Parathyroid adenoma (tissue), 2 donors: Measurements from ENCODE around the gene UNC13C.

ENCODE experiments used
- H2AFZ ChIP-seq: fragments of 300-600 bp; sonication (generic); one replicate; pipeline ENCODE4 v1.7.0; 2017; ENCODE audit warnings: antibody characterized with exemption, mild to moderate bottlenecking
- H3K27ac ChIP-seq: fragments of 300-600 bp; sonication (generic); one replicate; pipeline ENCODE4 v1.7.0; 2017
- H3K27me3 ChIP-seq: fragments of 300-600 bp; sonication (generic); one replicate; pipeline ENCODE4 v1.7.0; 2017; ENCODE audit warnings: low read length; ENCODE audit not compliant: control insufficient read depth, insufficient read depth
- H3K36me3 ChIP-seq: fragments of 300-600 bp; sonication (generic); one replicate; pipeline ENCODE4 v1.7.0; 2017; ENCODE audit warnings: low read length; ENCODE audit not compliant: control insufficient read depth, insufficient read depth
- H3K4me1 ChIP-seq: fragments of 300-600 bp; sonication (generic); one replicate; pipeline ENCODE4 v1.7.0; 2017; ENCODE audit warnings: control low read depth
- H3K4me2 ChIP-seq: fragments of 300-600 bp; sonication (generic); one replicate; pipeline ENCODE4 v1.7.0; 2017; ENCODE audit warnings: low read length
- H3K4me3 ChIP-seq: fragments of 300-600 bp; sonication (generic); one replicate; pipeline ENCODE4 v1.7.0; 2017; ENCODE audit warnings: low read depth, low read length
- H3K79me2 ChIP-seq: fragments of 300-600 bp; sonication (generic); one replicate; pipeline ENCODE4 v1.7.0; 2017; ENCODE audit warnings: control low read depth
- H3K9ac ChIP-seq: fragments of 300-600 bp; sonication (generic); one replicate; pipeline ENCODE4 v1.7.0; 2017; ENCODE audit warnings: mild to moderate bottlenecking
- H3K9me3 ChIP-seq: fragments of 300-600 bp; sonication (generic); one replicate; pipeline ENCODE4 v1.7.0; 2017; ENCODE audit warnings: low read length; ENCODE audit not compliant: control insufficient read depth
- TF ChIP-seq, protein P1 (sequence below): fragments of 300-600 bp; sonication (generic); IDR thresholded peaks from one replicate; pipeline ENCODE4 v1.7.0; 2017; ENCODE audit warnings: antibody characterized with exemption, mild to moderate bottlenecking
- donor health status: primary hyperparathyroidism.

UNC13C gene

DNA sequence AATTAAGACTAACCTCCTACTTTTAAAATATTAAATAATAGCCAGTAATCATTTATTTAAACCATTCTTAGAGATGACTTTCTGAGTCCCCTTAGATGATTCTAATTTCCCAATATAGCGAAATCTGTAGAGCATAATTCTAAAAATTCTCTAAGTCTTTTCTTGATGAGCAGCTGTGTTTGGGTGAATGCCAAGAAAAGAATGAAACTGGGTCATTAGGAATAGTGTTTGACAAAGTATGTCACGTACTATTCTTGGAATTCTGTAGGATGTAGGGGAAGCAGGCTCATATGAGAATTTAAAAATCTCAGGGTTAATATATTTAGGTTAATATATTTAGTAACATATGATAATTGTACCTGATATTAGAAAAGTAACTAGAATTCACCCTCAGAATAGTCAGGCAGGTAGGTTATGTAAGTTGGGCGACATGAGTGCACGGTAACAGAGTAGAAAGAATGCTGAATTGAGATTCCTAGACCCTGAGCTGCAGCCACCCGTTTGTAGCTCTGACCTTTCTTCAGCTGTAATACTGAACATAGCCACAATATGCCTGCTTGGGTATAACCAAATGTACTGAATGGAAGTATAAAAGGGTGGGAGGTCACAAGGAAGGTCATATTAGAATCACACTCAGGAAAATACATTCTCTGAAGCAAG lies 524.3 kb downstream of the UNC13C start:
- Histone ChIP-seq H3K4me3 (no peak overlapping the region), H3K27ac (no peak overlapping the region), H2AFZ (no peak overlapping the region), H3K9me3 (no peaks in the 10 kb centered on the region), H3K9ac (no peak overlapping the region), H3K4me1 (no peaks in the 10 kb centered on the region), H3K4me2 (no peak overlapping the region), H3K36me3 (no peaks in the 10 kb centered on the region), H3K27me3 (no peaks in the 10 kb centered on the region), H3K79me2 (no peaks in the 10 kb centered on the region)
- TF ChIP-seq, protein P1, sequence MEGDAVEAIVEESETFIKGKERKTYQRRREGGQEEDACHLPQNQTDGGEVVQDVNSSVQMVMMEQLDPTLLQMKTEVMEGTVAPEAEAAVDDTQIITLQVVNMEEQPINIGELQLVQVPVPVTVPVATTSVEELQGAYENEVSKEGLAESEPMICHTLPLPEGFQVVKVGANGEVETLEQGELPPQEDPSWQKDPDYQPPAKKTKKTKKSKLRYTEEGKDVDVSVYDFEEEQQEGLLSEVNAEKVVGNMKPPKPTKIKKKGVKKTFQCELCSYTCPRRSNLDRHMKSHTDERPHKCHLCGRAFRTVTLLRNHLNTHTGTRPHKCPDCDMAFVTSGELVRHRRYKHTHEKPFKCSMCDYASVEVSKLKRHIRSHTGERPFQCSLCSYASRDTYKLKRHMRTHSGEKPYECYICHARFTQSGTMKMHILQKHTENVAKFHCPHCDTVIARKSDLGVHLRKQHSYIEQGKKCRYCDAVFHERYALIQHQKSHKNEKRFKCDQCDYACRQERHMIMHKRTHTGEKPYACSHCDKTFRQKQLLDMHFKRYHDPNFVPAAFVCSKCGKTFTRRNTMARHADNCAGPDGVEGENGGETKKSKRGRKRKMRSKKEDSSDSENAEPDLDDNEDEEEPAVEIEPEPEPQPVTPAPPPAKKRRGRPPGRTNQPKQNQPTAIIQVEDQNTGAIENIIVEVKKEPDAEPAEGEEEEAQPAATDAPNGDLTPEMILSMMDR = no peak

DNA sequence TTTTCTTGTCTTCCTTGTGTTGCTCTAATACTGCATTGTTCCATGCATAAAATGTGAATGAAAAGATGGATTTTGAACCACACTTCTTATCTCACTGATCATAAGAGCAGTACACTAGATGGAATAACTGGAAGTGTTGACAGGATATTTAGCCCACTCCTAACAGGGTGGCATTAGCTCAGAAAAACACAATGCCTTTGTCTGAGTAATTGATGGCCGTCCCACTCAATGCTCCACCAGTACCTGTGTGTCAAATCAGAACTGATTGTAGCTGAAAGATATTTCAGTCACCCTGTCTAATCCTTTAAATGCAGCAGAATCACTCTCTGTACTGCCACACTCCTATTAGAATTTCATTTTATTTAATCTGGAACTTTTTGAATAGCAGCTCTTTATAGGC lies 526.5 kb downstream of the UNC13C start:
- no peaks in the 10 kb centered on the region for H3K9me3 ChIP-seq
- H3K27ac ChIP-seq = no peak overlapping the region
- no peaks in the 10 kb centered on the region for H3K79me2 ChIP-seq
- no peak overlapping the region for H3K4me3 ChIP-seq
- H3K4me1 ChIP-seq = no peaks in the 10 kb centered on the region
- TF ChIP-seq, protein P1 = no peak
- H2AFZ ChIP-seq = no peak overlapping the region
- H3K27me3 ChIP-seq = no peaks in the 10 kb centered on the region
- H3K9ac ChIP-seq = no peak overlapping the region
- H3K4me2 ChIP-seq = no peak overlapping the region
- H3K36me3 ChIP-seq = no peaks in the 10 kb centered on the region

DNA sequence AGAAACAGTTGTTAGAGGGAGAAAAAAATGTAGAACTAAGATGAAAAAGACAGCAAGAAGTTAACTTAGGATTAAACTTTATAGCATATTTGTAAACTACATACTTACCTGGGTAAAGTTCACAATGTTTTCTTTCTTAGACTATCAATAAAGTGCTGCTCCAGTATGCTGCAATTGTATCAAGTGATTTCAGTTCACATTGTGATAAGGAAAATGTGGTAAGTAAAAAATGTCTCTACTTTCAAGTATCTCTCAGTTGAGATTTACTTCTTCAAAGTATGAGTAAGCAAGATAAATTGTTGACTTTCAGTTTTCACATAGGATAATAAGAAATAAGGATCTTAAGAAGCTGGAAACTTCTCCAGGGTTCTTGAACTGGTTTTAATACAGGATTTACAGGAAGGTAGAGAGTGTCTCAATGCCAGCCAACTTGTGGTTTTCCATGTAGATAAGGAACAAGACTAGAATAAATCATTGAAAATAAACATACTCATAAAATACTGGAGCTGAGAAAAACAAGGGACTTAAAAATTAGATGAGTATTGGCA lies 528.8 kb downstream of the UNC13C start:
- H3K36me3 ChIP-seq = no peaks in the 10 kb centered on the region
- H3K9me3 ChIP-seq = no peaks in the 10 kb centered on the region
- no peaks in the 10 kb centered on the region for H3K4me1 ChIP-seq
- no peak overlapping the region for H3K9ac ChIP-seq
- no peaks in the 10 kb centered on the region for H3K79me2 ChIP-seq
- H3K4me3 ChIP-seq = no peak overlapping the region
- no peaks in the 10 kb centered on the region for H3K27me3 ChIP-seq
- H2AFZ ChIP-seq = no peak overlapping the region
- TF ChIP-seq, protein P1 = no peak
- H3K27ac ChIP-seq = no peak overlapping the region
- H3K4me2 ChIP-seq = no peak overlapping the region

DNA sequence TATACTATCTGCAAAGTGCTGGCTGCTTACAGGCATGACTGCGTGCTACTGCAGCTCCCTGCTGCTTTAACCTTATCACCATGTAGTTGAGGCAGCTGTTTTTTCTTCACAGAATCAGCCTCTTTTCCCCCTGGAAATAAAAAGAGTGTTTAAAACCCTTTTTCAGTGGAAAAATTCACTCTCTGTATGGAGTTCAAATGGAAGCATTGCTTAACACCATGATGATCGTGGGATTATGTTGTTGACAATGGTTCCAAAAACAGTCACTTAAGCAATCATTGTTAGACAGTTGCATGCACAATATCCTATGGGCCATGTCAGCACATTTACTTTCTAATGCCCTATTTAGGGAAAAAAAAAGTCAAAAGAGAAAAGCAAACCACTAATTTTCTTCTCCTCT lies 536.4 kb downstream of the UNC13C start:
- Histone ChIP-seq H3K79me2 (no peaks in the 10 kb centered on the region), H3K9ac (no peak overlapping the region), H3K4me3 (no peak overlapping the region), H3K4me2 (no peak overlapping the region), H3K27ac (no peak overlapping the region), H2AFZ (no peak overlapping the region), H3K27me3 (no peaks in the 10 kb centered on the region), H3K9me3 (no peaks in the 10 kb centered on the region), H3K4me1 (no peaks in the 10 kb centered on the region), H3K36me3 (no peaks in the 10 kb centered on the region)
- TF ChIP-seq, protein P1 = no peak
